ENCODE results near the gene LRRN1. TPM values are rescaled to one million over a fixed set of nuclear protein-coding genes. Genes with fewer than 3 reads are reported as not detected.

LRRN1 gene
- total RNA-seq, 2 experiments from 2014 or later = not detected

GRCh38 chr3:3815206-3815605 lies 16.0 kb downstream of the LRRN1 start:
- Histone ChIP-seq H3K27ac (ENCODE audit: low read depth, low read length, poor library complexity, severe bottlenecking) (no peak overlapping the region), H3K36me3 (ENCODE audit: insufficient read depth, low read length) (no peaks in the 10 kb centered on the region), H3K9me2 (ENCODE audit: insufficient read depth, low read length) (no peaks in the 10 kb centered on the region), H4K20me1 (ENCODE audit: insufficient read depth, low read length) (no peaks in the 10 kb centered on the region), H3K9me3 (ENCODE audit: low read length) (no peaks in the 10 kb centered on the region), H3K79me2 (ENCODE audit: insufficient read depth, low read depth, low read length) (no peaks in the 10 kb centered on the region), H3K4me3 (ENCODE audit: low read depth, low read length, poor library complexity, severe bottlenecking) (no peak overlapping the region), H3K4me1 (ENCODE audit: insufficient read depth, low read length, poor library complexity, severe bottlenecking) (no peaks in the 10 kb centered on the region), H3K4me2 (ENCODE audit: low read length) (no peak overlapping the region), H2AFZ (ENCODE audit: low read length) (no peak overlapping the region)
- DNase-seq (ENCODE audit: low spot score) = no peak
- POLR2A ChIA-PET = interaction anchor here (0.6 kb wide), 1 partner anchor 29 kb away, joined by 3 read pairs; no protein-coding TSS in a partner anchor
- no peak for TF ChIP-seq CTCF (conservative IDR thresholded peaks at IDR 0.05; ENCODE audit: low read length)
- TF ChIP-seq EZH2phosphoT487 (IDR thresholded peaks at IDR 0.05; ENCODE audit: borderline replicate concordance, low read depth, low read length) = no peak
- CTCF ChIA-PET (ENCODE audit: unreplicated experiment) = no interaction called here
- intact Hi-C loops (cut with micrococcal nuclease; ENCODE audit: unreplicated experiment) = no loop called here
- no TSS peak for BruUV-seq (replicated peaks)

DNA sequence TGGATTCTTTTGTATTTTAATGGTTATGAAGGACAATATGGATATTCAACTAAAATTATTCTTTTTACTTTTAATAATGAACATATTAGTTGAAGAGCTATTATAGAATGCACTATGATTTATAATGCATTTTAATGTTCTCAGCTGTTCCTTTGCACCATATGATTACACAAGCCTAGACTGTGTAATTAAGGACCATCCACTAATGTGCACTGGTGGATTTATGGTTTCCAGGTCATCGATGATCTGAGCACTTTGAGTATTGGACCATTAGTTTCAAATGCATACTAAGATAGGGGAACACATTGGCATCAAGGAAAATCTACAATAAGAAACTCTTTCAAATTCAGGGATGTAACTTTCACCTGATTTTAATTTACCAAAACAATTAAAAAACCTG lies 16.8 kb downstream of the LRRN1 start:
- Histone ChIP-seq H3K4me1 (ENCODE audit: insufficient read depth, low read length, poor library complexity, severe bottlenecking) (no peaks in the 10 kb centered on the region), H3K79me2 (ENCODE audit: insufficient read depth, low read depth, low read length) (no peaks in the 10 kb centered on the region), H3K27ac (ENCODE audit: low read depth, low read length, poor library complexity, severe bottlenecking) (no peak overlapping the region), H3K36me3 (ENCODE audit: insufficient read depth, low read length) (no peaks in the 10 kb centered on the region), H3K9me2 (ENCODE audit: insufficient read depth, low read length) (no peaks in the 10 kb centered on the region), H3K4me3 (ENCODE audit: low read depth, low read length, poor library complexity, severe bottlenecking) (no peak overlapping the region), H2AFZ (ENCODE audit: low read length) (no peak overlapping the region), H3K4me2 (ENCODE audit: low read length) (no peak overlapping the region), H3K9me3 (ENCODE audit: low read length) (no peaks in the 10 kb centered on the region), H4K20me1 (ENCODE audit: insufficient read depth, low read length) (no peaks in the 10 kb centered on the region)
- no peak for DNase-seq (ENCODE audit: low spot score)
- ChIA-PET POLR2A (no interaction called here), CTCF (ENCODE audit: unreplicated experiment) (no interaction called here)
- BruUV-seq (replicated peaks) = no TSS peak
- intact Hi-C loops (cut with micrococcal nuclease; ENCODE audit: unreplicated experiment) = no loop called here
- TF ChIP-seq EZH2phosphoT487 (IDR thresholded peaks at IDR 0.05; ENCODE audit: borderline replicate concordance, low read depth, low read length) (no peak), CTCF (conservative IDR thresholded peaks at IDR 0.05; ENCODE audit: low read length) (no peak)

GRCh38 chr3:3817865-3818264 lies 18.6 kb downstream of the LRRN1 start:
- ChIA-PET POLR2A (interaction anchor here (0.9 to 1.1 kb wide), 2 partner anchors 9 to 51 kb away, joined by 3 to 5 read pairs; no protein-coding TSS in a partner anchor), CTCF (ENCODE audit: unreplicated experiment) (no interaction called here)
- Histone ChIP-seq H3K79me2 (ENCODE audit: insufficient read depth, low read depth, low read length) (no peaks in the 10 kb centered on the region), H3K4me2 (ENCODE audit: low read length) (no peak overlapping the region), H3K27ac (ENCODE audit: low read depth, low read length, poor library complexity, severe bottlenecking) (no peak overlapping the region), H3K36me3 (ENCODE audit: insufficient read depth, low read length) (no peaks in the 10 kb centered on the region), H3K9me3 (ENCODE audit: low read length) (no peaks in the 10 kb centered on the region), H3K9me2 (ENCODE audit: insufficient read depth, low read length) (no peaks in the 10 kb centered on the region), H3K4me1 (ENCODE audit: insufficient read depth, low read length, poor library complexity, severe bottlenecking) (no peaks in the 10 kb centered on the region), H2AFZ (ENCODE audit: low read length) (no peak overlapping the region), H4K20me1 (ENCODE audit: insufficient read depth, low read length) (no peaks in the 10 kb centered on the region), H3K4me3 (ENCODE audit: low read depth, low read length, poor library complexity, severe bottlenecking) (no peak overlapping the region)
- DNase-seq (ENCODE audit: low spot score) = no peak
- no peak for TF ChIP-seq CTCF (conservative IDR thresholded peaks at IDR 0.05; ENCODE audit: low read length)
- TF ChIP-seq EZH2phosphoT487 (IDR thresholded peaks at IDR 0.05; ENCODE audit: borderline replicate concordance, low read depth, low read length) = no peak
- BruUV-seq (replicated peaks) = no TSS peak
- intact Hi-C loops (cut with micrococcal nuclease; ENCODE audit: unreplicated experiment) = no loop called here
